ENCODE measurements around the gene CT45A8. TPM values are rescaled to one million over a fixed set of nuclear protein-coding genes. Genes with fewer than 3 reads are reported as not detected.
"Not testable (repeated sequence)": the region's sequence is repeated elsewhere in the genome, so short reads cannot be mapped to it uniquely, and the experiment has no call there.

CT45A8 gene, protein sequence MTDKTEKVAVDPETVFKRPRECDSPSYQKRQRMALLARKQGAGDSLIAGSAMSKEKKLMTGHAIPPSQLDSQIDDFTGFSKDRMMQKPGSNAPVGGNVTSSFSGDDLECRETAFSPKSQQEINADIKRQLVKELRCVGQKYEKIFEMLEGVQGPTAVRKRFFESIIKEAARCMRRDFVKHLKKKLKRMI
- total RNA-seq: not detected in 2 replicates

GRCh38 chrX:135854438-135854837 is at the start of gene CT45A8:
Gene CT45A8, minus strand, starts transcription at chrX:135854538. Its CDS starts 3,755 bp downstream, at chrX:135850783.
- H3K27me3 ChIP-seq (ENCODE audit: control insufficient read depth, insufficient read depth, low read length); H3K36me3 ChIP-seq (ENCODE audit: control insufficient read depth, insufficient read depth, low read length); H3K4me3 ChIP-seq (ENCODE audit: low read depth, low read length); DNase-seq (ENCODE audit: low read depth): not testable (repeated sequence)

DNA sequence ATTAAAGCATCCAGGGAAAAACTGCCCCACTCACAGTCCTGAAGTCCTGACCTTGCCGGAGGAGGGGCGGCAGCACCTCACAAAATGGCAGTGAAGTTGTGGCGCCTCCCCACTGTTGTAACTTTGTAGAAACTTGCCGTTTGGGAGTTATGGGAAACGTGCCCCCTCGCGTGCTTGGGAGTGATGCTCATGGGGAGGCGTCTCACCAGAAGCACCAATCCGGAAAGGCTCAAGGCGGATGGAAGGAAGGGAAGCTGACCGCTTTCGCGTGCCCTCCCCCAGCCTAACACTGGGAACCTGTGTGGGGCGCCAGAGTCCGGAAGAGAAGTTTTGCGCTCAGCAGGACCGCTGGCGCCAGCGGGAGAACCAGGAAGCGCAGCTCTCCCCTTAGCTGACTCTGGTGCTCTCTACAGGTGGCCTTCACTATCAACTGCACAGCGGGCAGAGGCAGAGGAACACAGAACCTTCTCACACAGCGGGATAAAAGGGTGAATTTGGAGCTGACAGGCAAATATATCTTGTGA is 39.0 kb upstream of the CT45A8 start, which contains the start of the genes CT45A10 and SAGE1:
TSS of gene CT45A10 (minus strand) at position 151 of the 524 bp plus-strand sequence. CDS start 8,100 bp downstream, outside the sequence.
TSS of gene SAGE1 (plus strand) at position 423 of the 524 bp plus-strand sequence. CDS start 2,527 bp downstream, outside the sequence.
- Histone ChIP-seq H3K36me3 (ENCODE audit: control insufficient read depth, insufficient read depth, low read length) (no peaks in the 10 kb centered on the region), H3K4me3 (ENCODE audit: low read depth, low read length) (no peak within 1 kb of the TSS), H3K27me3 (ENCODE audit: control insufficient read depth, insufficient read depth, low read length) (no peaks in the 10 kb centered on the region)
- no peak for TF ChIP-seq CTCF (IDR thresholded peaks at IDR 0.05; ENCODE audit: insufficient read depth, low read length, poor library complexity, severe bottlenecking)
- DNase-seq (ENCODE audit: low read depth): no peak

GRCh38 chrX:135892781-135893180 is 38.4 kb upstream of the CT45A8 start:
- H3K27me3 ChIP-seq (ENCODE audit: control insufficient read depth, insufficient read depth, low read length): no peaks in the 10 kb centered on the region
- H3K36me3 ChIP-seq (ENCODE audit: control insufficient read depth, insufficient read depth, low read length): no peaks in the 10 kb centered on the region
- H3K4me3 ChIP-seq (ENCODE audit: low read depth, low read length): no peak overlapping the region
- TF ChIP-seq CTCF (IDR thresholded peaks at IDR 0.05; ENCODE audit: insufficient read depth, low read length, poor library complexity, severe bottlenecking): no peak
- no peak for DNase-seq (ENCODE audit: low read depth)

DNA sequence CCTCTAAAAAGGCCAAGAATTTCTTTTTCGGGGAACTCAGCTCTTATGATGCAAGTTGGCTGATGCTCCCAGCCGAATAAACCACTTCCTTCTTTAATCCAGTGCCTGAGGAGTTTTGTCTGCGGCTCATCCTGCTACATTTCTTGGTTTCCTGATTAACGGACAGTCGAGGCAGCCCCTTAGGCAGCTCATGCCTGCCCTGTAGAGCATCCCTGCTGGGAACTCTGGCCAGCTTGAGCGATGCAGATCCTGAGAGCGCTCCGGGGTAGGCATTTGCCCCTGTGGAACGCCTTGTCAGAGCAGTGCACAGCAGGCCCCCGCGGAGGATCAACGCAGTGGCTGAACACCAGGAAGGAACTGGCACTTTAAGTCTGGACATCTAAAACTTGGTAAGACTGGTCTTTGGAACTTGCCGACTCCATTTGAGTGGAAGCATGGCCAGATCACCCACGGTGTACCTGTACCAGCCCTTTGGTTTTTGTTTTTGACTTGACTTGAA is 35.8 kb upstream of the CT45A8 start:
- Histone ChIP-seq H3K36me3 (ENCODE audit: control insufficient read depth, insufficient read depth, low read length) (no peaks in the 10 kb centered on the region), H3K27me3 (ENCODE audit: control insufficient read depth, insufficient read depth, low read length) (no peaks in the 10 kb centered on the region), H3K4me3 (ENCODE audit: low read depth, low read length) (no peak overlapping the region)
- DNase-seq (ENCODE audit: low read depth): no peak
- no peak for TF ChIP-seq CTCF (IDR thresholded peaks at IDR 0.05; ENCODE audit: insufficient read depth, low read length, poor library complexity, severe bottlenecking)

- not testable (repeated sequence) for H3K4me3 ChIP-seq (ENCODE audit: low read depth, low read length); H3K27me3 ChIP-seq (ENCODE audit: control insufficient read depth, insufficient read depth, low read length); DNase-seq (ENCODE audit: low read depth); H3K36me3 ChIP-seq (ENCODE audit: control insufficient read depth, insufficient read depth, low read length)
These were observed 34.6 kb upstream of the CT45A8 start for GRCh38 chrX:135888976-135889375.

DNA sequence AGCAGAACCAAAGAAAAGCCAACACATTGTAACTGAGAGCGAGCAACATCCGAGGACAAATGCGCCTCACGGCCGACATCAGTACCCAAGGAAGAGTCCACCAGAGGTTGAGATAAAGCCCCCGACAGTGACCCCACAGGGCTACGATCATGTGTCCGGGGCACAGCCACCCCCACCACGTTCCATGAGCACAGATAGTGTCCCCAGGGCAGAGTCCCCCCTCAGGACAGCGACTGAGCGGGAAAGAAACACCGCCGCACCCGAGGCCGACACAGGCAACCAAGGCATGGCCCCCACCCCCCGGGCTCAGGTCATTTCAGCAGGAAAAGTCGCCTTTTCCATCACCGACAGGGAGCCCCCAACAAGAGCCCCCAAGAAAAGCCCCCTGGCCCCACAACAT is 33.9 kb upstream of the CT45A8 start:
- not testable (repeated sequence) for H3K4me3 ChIP-seq (ENCODE audit: low read depth, low read length); H3K27me3 ChIP-seq (ENCODE audit: control insufficient read depth, insufficient read depth, low read length); DNase-seq (ENCODE audit: low read depth); H3K36me3 ChIP-seq (ENCODE audit: control insufficient read depth, insufficient read depth, low read length)

GRCh38 chrX:135882741-135883140 is 28.4 kb upstream of the CT45A8 start:
- H3K27me3 ChIP-seq (ENCODE audit: control insufficient read depth, insufficient read depth, low read length); DNase-seq (ENCODE audit: low read depth); H3K4me3 ChIP-seq (ENCODE audit: low read depth, low read length); H3K36me3 ChIP-seq (ENCODE audit: control insufficient read depth, insufficient read depth, low read length): not testable (repeated sequence)

DNA sequence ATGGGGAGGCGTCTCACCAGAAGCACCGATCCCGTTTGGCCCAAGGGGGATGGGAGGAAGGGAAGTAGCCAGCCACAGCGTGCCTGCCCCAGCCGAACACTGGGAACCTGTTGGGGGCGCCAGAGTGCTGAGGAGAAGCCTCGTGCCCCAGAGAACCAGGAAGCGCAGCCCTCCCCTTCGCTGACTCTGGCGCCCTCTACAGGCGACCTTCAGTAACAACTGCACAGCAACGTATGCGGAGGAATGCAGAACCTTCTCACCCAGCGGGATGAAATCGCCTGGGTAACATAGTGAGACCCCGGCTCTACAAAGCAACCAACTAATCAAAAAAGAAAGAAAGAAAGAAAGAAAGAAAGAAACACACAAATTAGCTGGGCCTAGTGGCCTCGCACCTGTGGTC is 17.4 kb upstream of the CT45A8 start, which contains the start of gene CT45A9:
TSS of gene CT45A9 (minus strand) at position 101 of the 400 bp plus-strand sequence. CDS start 3,751 bp downstream, outside the sequence.
- not testable (repeated sequence) for H3K4me3 ChIP-seq (ENCODE audit: low read depth, low read length); H3K27me3 ChIP-seq (ENCODE audit: control insufficient read depth, insufficient read depth, low read length); DNase-seq (ENCODE audit: low read depth); H3K36me3 ChIP-seq (ENCODE audit: control insufficient read depth, insufficient read depth, low read length)

DNA sequence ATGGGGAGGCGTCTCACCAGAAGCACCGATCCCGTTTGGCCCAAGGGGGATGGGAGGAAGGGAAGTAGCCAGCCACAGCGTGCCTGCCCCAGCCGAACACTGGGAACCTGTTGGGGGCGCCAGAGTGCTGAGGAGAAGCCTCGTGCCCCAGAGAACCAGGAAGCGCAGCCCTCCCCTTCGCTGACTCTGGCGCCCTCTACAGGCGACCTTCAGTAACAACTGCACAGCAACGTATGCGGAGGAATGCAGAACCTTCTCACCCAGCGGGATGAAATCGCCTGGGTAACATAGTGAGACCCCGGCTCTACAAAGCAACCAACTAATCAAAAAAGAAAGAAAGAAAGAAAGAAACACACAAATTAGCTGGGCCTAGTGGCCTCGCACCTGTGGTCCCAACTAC is 17.2 kb downstream of the CT45A8 start, which contains the start of gene CT45A7:
TSS of gene CT45A7 (minus strand) at position 101 of the 400 bp plus-strand sequence. CDS start 3,747 bp downstream, outside the sequence.
- H3K4me3 ChIP-seq (ENCODE audit: low read depth, low read length); DNase-seq (ENCODE audit: low read depth); H3K36me3 ChIP-seq (ENCODE audit: control insufficient read depth, insufficient read depth, low read length); H3K27me3 ChIP-seq (ENCODE audit: control insufficient read depth, insufficient read depth, low read length): not testable (repeated sequence)

DNA sequence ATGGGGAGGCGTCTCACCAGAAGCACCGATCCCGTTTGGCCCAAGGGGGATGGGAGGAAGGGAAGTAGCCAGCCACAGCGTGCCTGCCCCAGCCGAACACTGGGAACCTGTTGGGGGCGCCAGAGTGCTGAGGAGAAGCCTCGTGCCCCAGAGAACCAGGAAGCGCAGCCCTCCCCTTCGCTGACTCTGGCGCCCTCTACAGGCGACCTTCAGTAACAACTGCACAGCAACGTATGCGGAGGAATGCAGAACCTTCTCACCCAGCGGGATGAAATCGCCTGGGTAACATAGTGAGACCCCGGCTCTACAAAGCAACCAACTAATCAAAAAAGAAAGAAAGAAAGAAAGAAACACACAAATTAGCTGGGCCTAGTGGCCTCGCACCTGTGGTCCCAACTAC is 34.4 kb downstream of the CT45A8 start, which contains the start of gene CT45A2:
TSS of gene CT45A2 (minus strand) at position 101 of the 400 bp plus-strand sequence. CDS start 3,747 bp downstream, outside the sequence.
- H3K27me3 ChIP-seq (ENCODE audit: control insufficient read depth, insufficient read depth, low read length); H3K36me3 ChIP-seq (ENCODE audit: control insufficient read depth, insufficient read depth, low read length); DNase-seq (ENCODE audit: low read depth); H3K4me3 ChIP-seq (ENCODE audit: low read depth, low read length): not testable (repeated sequence)

DNA sequence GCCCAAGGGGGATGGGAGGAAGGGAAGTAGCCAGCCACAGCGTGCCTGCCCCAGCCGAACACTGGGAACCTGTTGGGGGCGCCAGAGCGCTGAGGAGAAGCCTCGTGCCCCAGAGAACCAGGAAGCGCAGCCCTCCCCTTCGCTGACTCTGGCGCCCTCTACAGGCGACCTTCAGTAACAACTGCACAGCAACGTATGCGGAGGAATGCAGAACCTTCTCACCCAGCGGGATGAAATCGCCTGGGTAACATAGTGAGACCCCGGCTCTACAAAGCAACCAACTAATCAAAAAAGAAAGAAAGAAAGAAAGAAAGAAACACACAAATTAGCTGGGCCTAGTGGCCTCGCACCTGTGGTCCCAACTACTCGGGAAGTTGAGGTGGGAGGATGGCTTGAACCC is 51.7 kb downstream of the CT45A8 start, which contains the start of gene CT45A6:
TSS of gene CT45A6 (minus strand) at position 101 of the 400 bp plus-strand sequence. CDS start 3,794 bp downstream, outside the sequence.
- H3K4me3 ChIP-seq (ENCODE audit: low read depth, low read length); DNase-seq (ENCODE audit: low read depth); H3K27me3 ChIP-seq (ENCODE audit: control insufficient read depth, insufficient read depth, low read length); H3K36me3 ChIP-seq (ENCODE audit: control insufficient read depth, insufficient read depth, low read length): not testable (repeated sequence)

All from kidney epithelial cell (primary cell).